TTC549 (cell line): ENCODE measurements around the gene BST1.
"Not testable (repeated sequence)": the region's sequence is repeated elsewhere in the genome, so short reads cannot be mapped to it uniquely, and the experiment has no call there.

Experiments
- FAIRE-seq: peaks from 2 replicates; lab custom pipeline; 2012; peaks lifted over from hg19 to GRCh38; lab: Jason Lieb, UNC

BST1 gene

DNA sequence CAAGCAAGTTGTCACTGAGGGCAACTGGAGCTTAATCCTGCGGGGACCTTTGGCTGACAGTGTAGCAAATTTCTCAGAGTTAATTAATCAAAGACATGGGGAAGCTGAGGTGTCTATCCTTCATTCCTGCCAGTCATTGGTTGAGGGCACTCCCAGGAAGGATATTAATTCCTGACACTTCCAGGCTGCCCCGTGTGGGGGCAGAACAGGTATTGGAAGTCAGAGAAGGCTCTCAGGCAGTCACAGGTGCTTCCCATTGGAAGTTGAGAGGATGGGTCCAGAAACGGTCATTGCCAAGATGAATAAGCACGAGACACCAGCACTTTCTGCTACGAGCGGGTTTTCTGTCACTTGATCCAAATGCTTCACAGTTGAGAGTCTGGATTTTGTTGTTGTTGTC is 46.1 kb downstream of the BST1 start:
- FAIRE-seq, result no peak

DNA sequence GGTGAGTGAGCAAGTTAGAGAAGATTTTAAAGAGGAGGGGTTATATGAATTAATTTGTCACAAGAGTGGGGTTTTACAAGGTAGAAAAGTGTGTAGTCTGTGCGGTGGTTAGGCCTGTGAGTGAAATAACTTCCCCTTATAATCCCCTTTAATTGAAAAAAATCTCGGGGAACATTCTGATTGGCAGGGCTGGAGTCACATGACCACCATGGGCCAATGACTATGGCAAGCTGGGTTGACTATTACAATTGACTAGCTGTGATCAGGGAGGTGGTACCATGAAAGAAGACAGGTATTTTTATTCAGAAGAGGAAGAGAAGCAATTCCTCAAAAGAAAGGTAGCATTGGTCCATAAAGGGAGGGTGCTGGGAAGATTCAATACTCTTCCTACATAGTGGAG is 48.3 kb downstream of the BST1 start:
- FAIRE-seq, result no peak

DNA sequence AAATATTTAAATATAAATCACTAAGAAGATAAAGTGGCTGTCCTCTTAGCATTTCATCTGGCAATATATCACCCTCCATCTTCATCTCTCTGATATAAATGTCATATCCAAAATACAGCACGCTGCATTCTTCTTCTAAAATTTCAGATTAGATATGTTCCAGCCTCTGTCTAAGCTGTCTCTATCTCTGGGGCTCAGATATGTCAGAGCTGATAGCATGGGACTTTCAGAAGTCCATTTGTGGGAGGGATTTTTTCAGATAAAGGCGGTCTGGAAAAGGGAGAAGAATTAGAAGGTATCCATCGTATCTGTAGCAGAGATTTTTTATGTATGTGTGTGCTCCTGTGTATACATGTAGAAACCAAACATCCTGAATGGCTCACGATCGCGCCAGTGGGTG is 50.2 kb downstream of the BST1 start:
- no peak for FAIRE-seq

DNA sequence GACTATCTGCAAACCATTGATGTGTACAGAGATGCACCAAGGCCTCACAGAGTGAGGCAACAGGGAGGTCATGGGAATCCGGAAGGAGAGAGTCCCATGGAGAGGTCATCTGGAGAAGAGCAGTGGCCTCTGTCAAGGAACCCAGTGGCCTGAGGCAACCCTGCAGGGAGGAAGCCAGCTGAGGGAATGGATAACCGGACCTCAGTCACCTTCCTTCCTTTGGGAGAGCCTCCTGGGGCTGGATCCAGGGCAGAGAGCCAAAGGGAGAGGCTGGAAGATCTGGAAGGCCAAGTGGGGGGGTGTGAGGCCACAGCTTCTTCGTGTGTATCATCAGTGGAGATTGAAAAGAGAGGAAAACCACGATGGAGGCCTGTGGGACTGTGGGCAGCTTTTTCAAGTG is 50.9 kb downstream of the BST1 start:
- no peak for FAIRE-seq

DNA sequence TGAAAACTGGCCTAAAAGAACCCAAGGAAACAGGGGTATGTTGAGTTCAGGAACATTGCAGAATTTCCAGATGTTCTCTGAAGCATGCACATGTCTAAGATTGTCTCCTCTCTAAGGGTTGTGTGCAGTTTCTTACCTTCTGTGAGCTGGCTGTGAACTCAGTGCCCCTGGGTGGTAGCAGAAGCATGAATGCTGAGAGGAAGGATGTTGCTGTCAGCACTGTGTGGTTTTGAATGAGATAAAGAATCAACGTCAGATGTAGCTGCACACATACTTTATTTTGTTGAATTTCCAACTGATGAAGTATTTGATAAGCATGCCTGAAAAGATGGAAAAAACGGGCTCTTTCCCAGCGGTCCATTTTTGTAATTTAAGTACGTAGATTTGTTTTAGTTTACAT is 51.5 kb downstream of the BST1 start:
- no peak for FAIRE-seq

DNA sequence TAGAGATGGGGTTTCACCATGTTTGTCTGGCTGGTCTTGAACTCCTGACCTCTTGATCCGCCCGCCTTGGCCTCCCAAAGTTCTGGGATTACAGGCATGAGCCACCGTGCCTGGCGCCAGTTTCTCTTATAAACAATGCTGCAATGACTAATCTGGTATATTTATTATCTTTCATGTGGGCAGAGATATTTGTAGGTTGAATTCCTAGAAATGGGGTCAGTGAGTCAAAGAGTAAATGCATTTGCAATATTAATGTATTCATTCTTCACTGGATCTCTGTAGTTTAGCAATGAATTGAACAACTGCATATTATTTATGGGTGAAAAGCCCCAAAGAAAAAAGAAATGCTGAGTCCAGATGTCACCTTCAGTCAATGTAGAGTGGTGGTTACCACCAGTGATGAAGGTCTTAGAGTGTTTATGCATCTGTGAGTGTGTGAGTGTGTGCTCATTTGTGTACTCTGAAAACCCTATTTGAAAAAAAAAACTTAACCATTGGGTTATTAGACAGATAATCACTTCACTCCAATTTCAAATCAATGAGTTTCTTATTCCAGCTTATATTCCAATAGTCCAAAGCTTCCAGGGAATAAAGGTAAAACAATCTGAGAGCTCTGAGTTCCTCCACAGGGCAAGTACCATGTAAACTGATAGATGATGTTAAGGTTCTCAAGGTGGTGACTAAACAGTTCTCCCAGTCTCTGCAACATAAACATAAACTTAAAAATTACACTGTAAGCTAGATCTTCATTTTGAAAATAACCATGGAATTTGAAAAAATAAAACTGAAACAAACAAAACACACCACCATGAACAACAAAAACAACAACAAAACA is 52.7 kb downstream of the BST1 start:
- no peak for FAIRE-seq

DNA sequence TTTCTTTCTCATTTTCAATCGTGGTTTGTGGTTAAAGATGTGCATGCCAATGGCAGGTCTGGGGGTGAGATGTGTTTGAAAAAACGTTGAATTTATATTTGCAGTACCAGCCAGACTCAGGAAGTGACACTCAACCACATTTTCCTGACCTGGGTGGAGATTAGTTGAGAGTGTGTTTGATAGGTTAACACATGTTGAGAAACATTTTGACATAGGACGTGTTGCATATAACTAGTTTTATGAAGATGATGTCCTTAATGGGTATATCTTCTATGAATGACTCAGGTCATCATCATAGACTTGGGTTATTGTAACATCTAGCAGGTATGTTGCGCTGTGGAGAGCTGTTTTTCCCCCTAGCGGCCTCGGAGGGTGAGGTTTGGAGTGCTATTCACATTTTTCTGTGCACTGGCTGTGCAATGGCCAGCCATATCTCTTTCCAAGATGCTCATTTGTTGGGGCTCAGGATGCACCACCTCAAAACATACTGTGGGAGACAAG is 53.5 kb downstream of the BST1 start:
- no peak for FAIRE-seq

DNA sequence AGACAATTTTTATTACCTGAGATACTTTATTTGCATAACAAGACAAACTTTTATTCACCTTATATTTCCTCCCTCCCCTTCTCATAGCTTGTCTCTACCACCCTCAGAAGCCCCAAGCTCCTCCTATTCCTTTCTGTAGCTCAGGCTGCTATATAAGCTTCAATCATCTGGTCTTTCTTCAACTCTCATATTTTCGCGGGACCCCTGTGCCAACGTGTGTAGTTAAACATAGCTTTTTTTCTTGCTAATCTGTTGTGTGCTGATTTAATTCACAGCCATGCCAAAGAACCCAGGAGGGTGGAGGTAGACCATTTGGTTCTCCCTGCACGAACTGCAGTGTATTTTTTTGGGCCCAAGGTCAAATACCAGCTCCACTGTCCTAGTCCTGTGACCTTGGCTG is 54.2 kb downstream of the BST1 start:
- no peak for FAIRE-seq

DNA sequence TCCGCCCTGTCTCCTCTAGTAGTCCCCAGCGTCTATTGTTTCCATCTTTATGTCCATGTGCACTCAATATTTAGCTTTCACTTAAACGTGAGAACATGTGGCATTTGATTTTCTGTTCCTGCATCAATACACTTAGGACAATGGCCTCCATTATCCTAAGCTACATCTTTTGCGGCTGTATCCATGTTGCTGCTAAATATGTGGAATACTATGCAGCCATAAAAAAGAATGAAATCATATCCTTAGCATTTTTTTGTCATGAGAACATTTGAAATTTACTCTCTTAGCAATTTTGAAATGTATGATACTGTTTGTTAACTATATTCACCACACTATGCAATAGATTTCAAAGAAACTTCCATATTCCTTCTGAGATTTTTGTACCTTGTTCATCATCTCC is 55.4 kb downstream of the BST1 start:
- FAIRE-seq, result no peak

DNA sequence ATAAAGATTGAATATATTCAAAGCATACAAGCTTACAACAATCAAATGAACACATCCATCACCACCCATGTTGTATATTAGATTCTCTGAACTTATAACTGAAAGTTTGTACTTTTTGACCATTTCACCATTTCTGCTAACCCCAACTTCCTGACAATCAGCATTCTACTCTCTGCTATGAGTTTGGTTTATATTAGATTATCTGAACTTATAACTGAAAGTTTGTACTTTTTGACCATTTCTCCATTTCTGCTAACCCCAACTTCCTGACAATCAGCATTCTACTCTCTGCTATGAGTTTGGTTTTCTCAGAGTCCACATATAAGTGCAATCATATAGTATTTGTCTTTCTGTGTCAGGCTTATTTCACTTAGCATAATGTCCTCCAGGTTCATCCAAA is 59.6 kb downstream of the BST1 start:
- not testable (repeated sequence) for FAIRE-seq

DNA sequence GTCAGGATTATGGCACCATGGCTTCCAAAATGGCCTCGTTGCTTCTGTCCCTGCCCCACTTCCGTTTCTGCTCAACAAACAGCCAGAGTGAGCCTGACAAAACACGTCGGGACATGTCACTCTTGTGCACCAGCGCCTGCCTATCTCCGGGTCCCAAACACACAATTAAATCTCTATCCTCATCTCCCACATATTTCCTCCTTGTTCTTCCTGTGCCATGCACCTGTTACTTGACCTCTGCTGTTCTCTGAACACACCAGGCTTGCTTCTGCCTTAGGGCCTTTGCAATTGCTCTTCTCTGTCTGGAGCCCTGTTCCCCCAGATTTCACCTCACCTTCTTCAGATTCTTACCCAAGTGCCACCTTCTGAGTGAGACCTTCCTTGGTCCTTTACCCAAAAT is 62.5 kb downstream of the BST1 start:
- no peak for FAIRE-seq

DNA sequence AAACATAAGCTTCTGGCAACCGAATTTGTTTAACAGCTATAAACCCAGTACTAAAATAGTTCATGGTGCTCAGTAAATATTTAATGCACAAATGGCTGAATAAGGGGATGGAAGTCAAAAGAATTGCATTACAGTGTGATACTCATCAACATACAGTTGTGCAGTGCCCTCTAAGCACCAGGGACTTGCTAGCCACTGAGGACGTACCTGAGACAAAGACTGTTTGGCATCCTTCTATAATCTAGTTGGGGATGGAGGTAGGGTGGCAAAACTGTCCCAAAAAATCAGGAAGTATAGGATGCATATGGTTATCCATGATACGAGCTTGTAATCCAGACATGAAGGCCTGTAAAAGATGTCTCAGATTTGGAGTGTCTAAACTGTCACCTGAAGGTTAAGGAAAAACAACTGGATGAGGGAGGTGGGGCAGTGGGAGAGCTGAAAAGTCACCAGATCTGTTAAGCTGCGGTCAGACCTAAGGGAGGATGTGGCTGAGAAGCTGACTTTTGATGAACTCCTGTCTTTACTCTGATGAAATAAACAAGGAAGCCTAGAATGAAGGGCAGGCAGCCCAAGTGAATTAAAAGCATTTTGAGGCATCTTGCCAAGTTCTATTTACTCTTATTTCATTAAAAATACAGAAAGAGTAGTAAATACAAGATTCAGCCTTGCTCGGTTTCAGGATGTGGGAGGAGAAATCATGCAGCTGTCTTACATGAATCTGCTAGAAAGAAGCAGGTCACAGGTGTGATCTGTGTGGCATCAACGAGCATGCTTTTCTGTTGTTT is 63.2 kb downstream of the BST1 start:
- FAIRE-seq, result no peak

GRCh38 chr4:15766821-15767220 is 64.0 kb downstream of the BST1 start:
- FAIRE-seq, result no peak

DNA sequence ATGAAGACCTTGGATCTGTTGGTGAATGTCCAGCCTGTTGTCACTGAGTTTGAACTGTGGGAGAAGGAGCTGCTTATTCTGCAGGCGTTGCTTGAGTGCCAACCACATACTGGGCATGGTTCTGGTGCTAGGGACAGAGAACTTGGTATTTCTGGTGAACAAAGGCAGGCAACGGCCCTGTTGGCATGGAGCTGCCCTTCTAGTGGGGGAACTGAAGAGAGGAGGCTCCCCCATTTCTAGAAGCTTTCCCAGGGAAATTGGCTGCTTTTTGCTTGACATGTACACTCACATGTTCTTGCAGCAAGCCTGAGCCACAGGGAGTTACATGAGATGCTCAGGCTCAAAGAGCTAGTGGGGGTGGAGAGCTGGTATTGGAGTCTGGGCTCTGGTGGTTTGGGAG is 66.3 kb downstream of the BST1 start:
- FAIRE-seq, result no peak

DNA sequence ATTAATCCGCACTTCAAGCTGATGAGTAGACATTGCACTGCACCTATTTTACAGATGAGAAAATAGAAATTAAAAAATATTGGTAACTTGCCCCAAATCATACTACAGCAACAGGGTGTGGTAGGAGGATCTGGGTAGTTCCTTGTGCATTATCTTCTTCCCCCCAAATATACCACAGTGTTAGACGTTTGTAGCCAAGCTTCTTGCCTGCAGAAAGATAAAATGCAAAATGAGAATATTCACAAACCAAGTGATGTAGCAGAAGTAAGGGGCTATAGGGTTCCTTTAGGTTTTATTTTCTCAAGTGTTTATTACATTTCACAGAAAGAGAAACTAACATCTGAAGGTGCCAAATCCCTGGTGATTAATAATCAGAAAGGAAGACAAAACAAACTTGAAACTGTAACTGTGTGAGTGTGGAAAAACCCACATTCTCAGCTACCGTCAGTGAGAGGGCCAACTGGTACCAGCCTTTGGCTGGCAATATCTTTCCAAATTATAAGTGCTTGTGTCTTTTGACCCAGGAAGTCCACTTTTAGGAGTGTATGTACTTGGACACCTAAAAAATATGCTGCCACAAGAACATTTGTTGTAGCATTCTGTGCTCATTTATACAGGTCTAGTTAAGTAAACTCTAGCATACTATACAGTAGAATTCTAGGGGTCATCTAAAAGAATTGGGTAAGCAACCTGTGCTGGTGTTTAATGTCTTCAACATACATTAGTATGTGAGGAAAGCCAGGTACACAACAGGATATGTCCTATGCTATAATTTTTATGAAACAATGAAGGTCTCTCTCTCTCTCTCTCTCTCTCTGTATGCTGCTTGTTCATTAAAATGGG is 68.6 kb downstream of the BST1 start:
- FAIRE-seq, result no peak

DNA sequence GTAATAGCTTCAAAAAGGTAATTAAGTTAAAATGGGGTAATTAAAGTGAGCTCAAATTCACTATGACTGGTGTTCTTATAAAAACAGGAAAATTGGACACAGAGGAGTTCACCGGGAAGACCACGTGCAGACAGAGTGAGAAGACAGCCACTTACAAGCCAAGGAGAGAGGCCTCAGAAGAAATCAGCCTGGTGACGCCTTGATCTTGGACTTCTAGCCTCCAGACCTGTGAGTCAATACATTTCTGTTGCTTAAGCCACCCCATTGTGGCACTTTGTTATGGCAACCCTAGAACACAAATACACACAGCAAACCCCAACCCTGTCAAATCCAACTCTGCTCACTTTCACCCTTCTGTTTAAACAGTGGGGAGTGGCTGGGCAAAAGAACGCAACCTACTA is 71.2 kb downstream of the BST1 start:
- no peak for FAIRE-seq

DNA sequence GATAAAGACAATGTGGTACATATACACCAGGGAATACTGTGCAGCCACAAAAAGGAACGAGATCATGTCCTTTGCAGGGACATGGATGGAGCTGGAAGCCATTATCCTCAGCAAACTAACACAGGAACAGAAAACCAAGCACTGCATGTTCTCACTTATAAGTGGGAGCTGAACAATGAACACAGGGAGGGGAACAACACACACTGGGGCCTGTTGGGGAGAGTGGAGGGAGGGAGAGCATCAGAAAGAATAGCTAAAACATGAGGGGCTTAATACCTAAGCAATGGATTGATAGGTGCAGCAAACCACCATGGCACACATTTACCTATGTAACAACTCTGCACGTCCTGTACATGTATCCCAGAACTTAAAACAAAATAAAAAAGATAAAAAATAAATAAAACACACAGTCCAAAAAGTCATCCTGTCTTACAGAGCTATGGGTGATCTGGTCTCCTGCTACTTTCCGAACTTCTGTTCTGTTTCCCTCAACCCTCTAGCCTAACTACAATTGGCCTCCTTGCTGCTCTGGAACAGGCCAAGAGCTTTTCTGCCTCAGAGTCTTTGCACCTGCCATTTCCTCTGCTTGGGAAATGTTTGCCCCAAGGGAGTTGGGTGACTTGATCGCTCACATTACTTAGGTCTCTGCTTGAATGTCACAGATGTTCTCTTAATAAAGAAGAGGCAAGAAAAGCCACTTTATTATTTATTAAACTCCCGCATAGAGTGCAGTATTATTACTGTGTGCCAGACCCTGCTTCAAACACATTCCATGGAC is 74.2 kb downstream of the BST1 start:
- FAIRE-seq, result no peak

DNA sequence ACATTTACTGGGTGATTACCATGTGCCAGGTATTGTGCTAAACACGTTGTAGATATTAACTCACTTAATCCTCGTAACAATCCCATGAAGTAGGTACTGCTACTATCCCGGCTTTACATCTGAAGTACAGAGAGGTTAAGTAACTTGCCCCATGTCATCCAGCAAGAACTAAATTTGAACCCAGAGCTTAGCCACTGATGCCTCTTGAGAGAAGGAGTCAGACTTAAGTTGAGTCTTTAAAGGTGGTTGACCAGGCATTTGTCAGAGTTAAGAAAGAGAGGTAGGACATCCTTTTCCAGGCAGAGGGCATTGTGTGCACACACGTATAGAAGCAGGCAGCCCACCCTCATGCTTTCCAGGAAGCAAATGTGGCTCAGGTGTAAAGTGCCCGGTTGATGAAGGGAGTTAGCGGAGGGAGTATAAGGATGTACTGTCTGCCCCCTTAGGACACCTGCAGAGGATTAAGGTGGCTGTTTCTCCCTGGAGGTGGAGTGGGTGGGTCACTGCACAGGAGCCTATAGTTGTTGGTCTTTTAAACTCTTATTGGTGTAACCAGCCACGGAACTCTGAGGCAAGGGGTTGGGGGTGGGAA is 74.9 kb downstream of the BST1 start:
- FAIRE-seq, result no peak

GRCh38 chr4:15778289-15779241 is 75.7 kb downstream of the BST1 start, which contains the start of gene CD38:
TSS of gene CD38 (plus strand) at chr4:15778328. CDS start at chr4:15778415, 87 bp downstream.
- FAIRE-seq, result no peak

- FAIRE-seq, result no peak
Observed at GRCh38 chr4:15779306-15779705, 76.4 kb downstream of the BST1 start.
